ENCODE results near the gene SPTA1.
"Not testable (repeated sequence)": the region's sequence is repeated elsewhere in the genome, so short reads cannot be mapped to it uniquely, and the experiment has no call there.

- TF ChIP-seq EZH2phosphoT487 (IDR thresholded peaks at IDR 0.05; ENCODE audit: borderline replicate concordance, low read length); CTCF (IDR thresholded peaks at IDR 0.05; ENCODE audit: low read depth, low read length, poor library complexity, severe bottlenecking): not testable (repeated sequence)
These were observed 4.6 kb upstream of the SPTA1 start for GRCh38 chr1:158691149-158691548.
